HepG2 (cell line): ENCODE results near the gene SNRPD3. TPM values are rescaled to one million over a fixed set of nuclear protein-coding genes. Genes with fewer than 3 reads are reported as not detected.
A peak's percentile ranks its signal among the peaks of the same experiment; 100 is the strongest.
"Not testable (repeated sequence)": the region's sequence is repeated elsewhere in the genome, so short reads cannot be mapped to it uniquely, and the experiment has no call there.

Experiments
- ATAC-seq: fragments of 200-7000 bp; cut with Tn5 transposase; 3 replicates; pipeline ENCODE4 v1.9.1; 2020; ENCODE audit warnings: mild to moderate bottlenecking, moderate library complexity
- BruUV-seq: library from RNA; stranded (reverse); fragments of 400-500 nt; replicated peaks from 2 replicates; lab custom pipeline; 2021; lab: Mats Ljungman, UMichigan
- CTCF ChIA-PET: fragments of 300-600 bp; formaldehyde crosslinking; extraction: SDS; loops from one replicate; lab custom pipeline; 2021; ENCODE audit warnings: low total read pairs, inconsistent platforms, low intra/inter-chr PET ratio; lab: Yijun Ruan, JAX
- POLR2A ChIA-PET: fragments of 350-600 bp; sonication (Branson Sonifier 250); formaldehyde crosslinking; loops from one replicate; lab custom pipeline; 2020; ENCODE audit warnings: antibody characterized with exemption, inconsistent platforms; lab: Yijun Ruan, JAX
- DNase-seq: peaks from one replicate; pipeline ENCODE4 v3.0.0-alpha.2; 2015; ENCODE audit warnings: low spot score
- FAIRE-seq: peaks from 3 replicates; lab custom pipeline; 2011; peaks lifted over from hg19 to GRCh38; lab: Jason Lieb, UNC
- H2AFZ ChIP-seq: one replicate; pipeline ENCODE4 v1.6.1; 2011; ENCODE audit warnings: low read length, inconsistent platforms
- H3K27ac ChIP-seq: fragments of 300-600 bp; 3 replicates; pipeline ENCODE4 v1.8.0; 2011; ENCODE audit warnings: mixed run types, mild to moderate bottlenecking, mixed read lengths, low read length, inconsistent platforms; ENCODE audit not compliant: insufficient read depth; ENCODE audit errors: extremely low read length
- H3K27me3 ChIP-seq, 2 experiments: fragments of 200-600 bp in 1 of 2; 2 replicates in 1 of 2; 3 replicates in 1 of 2; pipeline versions ENCODE4 v1.6.0 to v1.8.0; 2011; ENCODE audit warnings: low read length in 2 of 2, mild to moderate bottlenecking in 2 of 2, moderate library complexity in 2 of 2, inconsistent platforms in 1 of 2; ENCODE audit not compliant: insufficient read depth in 2 of 2, control insufficient read depth in 1 of 2
- H3K36me3 ChIP-seq, 2 experiments: fragments of 200-600 bp in 1 of 2; replicated peaks in 1 of 2; 2 replicates in 1 of 2; 3 replicates in 1 of 2; pipeline versions ENCODE4 v1.5.1 to v1.8.0; 2011; ENCODE audit warnings: low read length in 2 of 2, inconsistent platforms in 1 of 2; ENCODE audit not compliant: insufficient read depth in 2 of 2, control insufficient read depth in 1 of 2
- H3K4me1 ChIP-seq: 2 replicates; pipeline ENCODE4 v1.5.1; 2012; ENCODE audit warnings: low read length, inconsistent platforms; ENCODE audit not compliant: insufficient read depth
- H3K4me2 ChIP-seq: 2 replicates; pipeline ENCODE4 v1.6.0; 2011; ENCODE audit warnings: low read depth, low read length, inconsistent platforms
- H3K4me3 ChIP-seq, 3 experiments: fragments of 200-600 bp in 1 of 3; sonication (generic), shearing (Covaris generic) in 1 of 3; replicated peaks in 1 of 3; 2 replicates each; pipeline ENCODE4 v1.5.1; 2011 to 2016; ENCODE audit warnings: low read length in 3 of 3, inconsistent platforms in 2 of 3, low read depth in 2 of 3, mild to moderate bottlenecking in 2 of 3, control low read depth in 1 of 3, mixed read lengths in 1 of 3; ENCODE audit not compliant: insufficient read depth in 1 of 3
- H3K79me2 ChIP-seq: one replicate; pipeline ENCODE4 v1.6.1; 2011; ENCODE audit warnings: low read length, inconsistent platforms; ENCODE audit not compliant: insufficient read depth
- H3K9ac ChIP-seq: 2 replicates; pipeline ENCODE4 v1.6.0; 2011; ENCODE audit warnings: mild to moderate bottlenecking, low read depth, low read length, inconsistent platforms; ENCODE audit not compliant: insufficient read depth
- H3K9me3 ChIP-seq: 2 replicates; pipeline ENCODE4 v1.5.1; 2012; ENCODE audit warnings: mild to moderate bottlenecking, low read length
- H4K20me1 ChIP-seq: 2 replicates; pipeline ENCODE4 v1.6.0; 2011; ENCODE audit warnings: inconsistent platforms, mild to moderate bottlenecking, low read length, moderate library complexity; ENCODE audit not compliant: insufficient read depth
- ARHGAP35 ChIP-seq: sonication (generic); formaldehyde crosslinking; IDR thresholded peaks from 2 replicates; pipeline ENCODE4 v1.9.0; 2022; ENCODE audit warnings: mild to moderate bottlenecking, inconsistent platforms, moderate library complexity, missing genetic modification reagents, borderline replicate concordance
- ZBTB33 ChIP-seq: sonication (generic); formaldehyde crosslinking; IDR thresholded peaks from 2 replicates; pipeline ENCODE4 v1.4.0; 2020; ENCODE audit warnings: missing genetic modification reagents
- WGBS: methylation state at CpG from one replicate; pipeline ENCODE4 v1.1.6; 2017; ENCODE audit warnings: low lambda C conversion rate; 5-methylcytosine and 5-hydroxymethylcytosine counted together
- in situ Hi-C: cut with HindIII; loops from 2 replicates; pipeline ENCODE4 v1.10.0; 2017; ENCODE audit warnings: low pct_unique_long_range_greater_than_20kb; ENCODE audit not compliant: extremely low pct_ligation_motif_present
- intact Hi-C: fragments of 100-400 bp; cut with micrococcal nuclease; formaldehyde crosslinking; loops from one replicate; pipeline ENCODE4 v1.10.0; 2022; ENCODE audit not compliant: unreplicated experiment
- polyA plus RNA-seq, 8 experiments: library from polyadenylated mRNA; depleted of rRNA in 3 of 8; stranded (reverse) in 7 of 8; unstranded in 1 of 8; fragments of >200 nt; fragmentation: Illumina TruSeq in 4 of 8; extraction: Trizol in 4 of 8; gene quantifications; 2 replicates each; pipeline versions ENCODE4 v1.2.1 to v1.2.3, GENCODE V29; 2011 to 2016; ENCODE audit warnings: low read depth in 4 of 8, missing spikeins in 1 of 8, mixed read lengths in 1 of 8; ENCODE audit not compliant: insufficient read depth in 1 of 8
- total RNA-seq, 5 experiments: library from RNA; depleted of rRNA; stranded (reverse); fragments of >200 nt; fragmentation: Illumina TruSeq; extraction: Trizol; gene quantifications; 2 replicates each; pipeline ENCODE4 v1.2.3, GENCODE V29; 2016; ENCODE audit warnings: low read depth in 1 of 5

Gene SNRPD3
- total and polyA plus RNA-seq, 2 of the 13 experiments (the other 11 are each of a cell fraction or from before 2014, with no cell fraction given): 110 to 209 TPM

GRCh38 chr22:24599514-24599913 lies 43.7 kb downstream of the SNRPD3 start:
- Histone ChIP-seq H3K27me3 (no peaks in the 10 kb centered on the region), H3K9ac (no peak overlapping the region), H3K79me2 (no peaks in the 10 kb centered on the region), H3K4me1 (peaks cover 58% of the 10 kb centered on the region), H3K9me3 (no peaks in the 10 kb centered on the region), H4K20me1 (no peaks in the 10 kb centered on the region), H3K4me3 (no peak overlapping the region), H3K4me2 (no peak overlapping the region)
- no TSS peak for BruUV-seq
- ATAC-seq: no peak
- in situ Hi-C loops: no loop called here
- POLR2A ChIA-PET: interaction anchor here (1.1 to 2.3 kb wide), 3 partner anchors 16 to 46 kb away, joined by 3 to 8 read pairs (median 3); partner anchors contain the start of gene GUCD1
- intact Hi-C loops: no loop called here
- TF ChIP-seq ARHGAP35: no peak
- peak; percentile 71 for TF ChIP-seq ZBTB33 (CRISPR knock-in tag)
- TF ChIP-seq, all 625 proteins: peak for 1
- WGBS: 100% methylated on average over 3 of the region's 8 CpGs
- no peak for FAIRE-seq
- no peak overlapping the region for H2AFZ ChIP-seq
- no peak overlapping the region for H3K27ac ChIP-seq
- no peak for DNase-seq
- H3K36me3 ChIP-seq: no peaks in the 10 kb centered on the region
- CTCF ChIA-PET: no interaction called here

- in situ Hi-C loops, intact Hi-C loops, H3K79me2 ChIP-seq, BruUV-seq, H3K27ac ChIP-seq, CTCF ChIA-PET, ATAC-seq, DNase-seq, H3K9ac ChIP-seq, H2AFZ ChIP-seq, H3K27me3 ChIP-seq, H3K4me3 ChIP-seq, FAIRE-seq, H3K36me3 ChIP-seq, H4K20me1 ChIP-seq, H3K4me2 ChIP-seq, H3K9me3 ChIP-seq: not testable (repeated sequence)
- POLR2A ChIA-PET: interaction anchor here (1.1 to 2.3 kb wide), 3 partner anchors 17 to 47 kb away, joined by 3 to 8 read pairs (median 3); partner anchors contain the start of gene GUCD1
- 89% methylated on average over 3 of the region's 3 CpGs for WGBS
- H3K4me1 ChIP-seq: peaks cover 52% of the 10 kb centered on the region
These were observed 44.3 kb downstream of the SNRPD3 start for GRCh38 chr22:24599958-24600715.
